HG02938 (cell line): ENCODE results near the gene CNDP1.

Experiments used
- ATAC-seq: cut with Tn5 transposase; IDR thresholded peaks from one replicate; pipeline ENCODE4 v1.9.1; 2021; ENCODE audit warnings: mild to moderate bottlenecking, moderate library complexity; ENCODE audit not compliant: unreplicated experiment

CNDP1 gene

GRCh38 chr18:74623047-74623816 lies 88.9 kb downstream of the CNDP1 start:
- no peak for ATAC-seq

DNA sequence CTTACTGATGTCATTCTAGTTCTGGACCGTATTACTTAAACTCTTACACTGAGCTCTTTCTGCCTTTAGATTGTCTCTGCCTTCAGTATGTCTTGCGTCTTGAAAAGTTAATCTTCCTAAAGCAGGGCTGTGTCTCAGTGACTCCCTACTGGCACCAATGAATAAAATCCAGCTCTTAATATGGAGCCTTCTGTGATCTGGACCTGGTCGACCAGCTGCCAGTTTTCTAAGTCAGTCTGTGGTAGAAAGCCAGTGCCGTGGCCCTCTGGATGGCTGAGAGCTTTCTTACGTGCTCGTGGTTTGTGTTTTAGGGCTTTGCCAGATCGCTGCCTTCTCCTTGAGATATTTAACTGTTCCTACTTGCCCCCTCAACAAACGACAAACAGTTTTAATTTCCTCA lies 90.2 kb downstream of the CNDP1 start:
- ATAC-seq, result no peak

GRCh38 chr18:74625157-74625556 lies 90.9 kb downstream of the CNDP1 start:
- no peak for ATAC-seq

DNA sequence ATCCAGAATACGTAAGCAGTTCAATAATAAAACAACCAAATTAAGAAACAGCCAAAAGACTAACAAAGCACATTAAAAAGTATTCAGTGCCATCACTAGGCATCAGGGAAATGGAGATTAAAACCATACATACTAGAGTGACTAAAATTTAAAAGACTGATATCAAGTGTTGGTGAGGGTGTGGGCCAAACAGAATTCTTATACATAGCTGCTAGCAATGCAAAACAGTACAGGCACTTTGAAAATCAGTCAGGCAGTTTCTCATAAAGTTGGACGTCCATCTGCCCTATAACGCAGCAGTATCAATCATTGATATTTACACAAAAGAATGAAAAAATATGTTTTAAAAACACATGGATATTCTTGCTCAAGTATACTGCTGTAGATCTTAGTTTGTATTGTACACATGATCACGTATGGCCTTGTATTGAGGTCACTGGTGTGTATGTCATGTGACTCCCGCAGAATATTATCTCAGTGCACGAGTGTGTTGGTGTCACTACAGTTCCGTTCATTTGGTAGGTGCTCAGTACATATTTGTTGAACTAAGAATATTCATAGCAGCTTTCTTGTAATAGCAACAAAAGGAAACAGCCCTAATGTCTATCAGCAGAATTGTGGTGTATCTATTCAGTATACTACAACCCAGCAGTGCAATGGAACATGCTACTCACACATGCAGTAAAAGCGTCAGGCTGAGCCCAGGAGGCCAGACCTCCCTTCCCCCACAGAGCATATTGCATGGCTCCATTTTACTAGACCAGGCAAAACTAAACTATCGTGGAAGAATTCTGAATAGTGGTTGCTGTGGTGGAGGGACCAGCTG lies 92.0 kb downstream of the CNDP1 start:
- no peak for ATAC-seq

DNA sequence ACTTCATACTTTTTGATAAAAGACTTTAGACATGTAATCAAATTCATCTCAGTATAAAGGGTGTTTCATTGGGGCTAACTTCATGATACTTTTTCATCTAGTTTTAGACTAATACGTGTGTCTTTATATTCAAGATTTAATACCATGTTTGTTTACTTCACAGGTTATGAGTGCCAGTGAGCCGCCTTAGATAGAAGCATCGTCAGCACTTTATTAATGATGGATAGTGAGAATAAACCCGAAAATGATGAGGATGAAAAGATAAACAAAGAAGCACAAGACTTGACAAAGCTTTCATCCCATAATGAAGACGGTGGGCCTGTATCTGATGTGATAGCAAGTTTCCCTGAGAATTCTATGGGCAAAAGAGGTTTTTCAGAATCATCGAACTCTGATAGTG lies 96.5 kb downstream of the CNDP1 start:
- no peak for ATAC-seq

GRCh38 chr18:74631212-74631611 lies 96.9 kb downstream of the CNDP1 start:
- no peak for ATAC-seq

GRCh38 chr18:74631623-74632350 lies 97.5 kb downstream of the CNDP1 start:
- no peak for ATAC-seq

GRCh38 chr18:74632351-74632679 lies 98.0 kb downstream of the CNDP1 start:
- no peak for ATAC-seq

DNA sequence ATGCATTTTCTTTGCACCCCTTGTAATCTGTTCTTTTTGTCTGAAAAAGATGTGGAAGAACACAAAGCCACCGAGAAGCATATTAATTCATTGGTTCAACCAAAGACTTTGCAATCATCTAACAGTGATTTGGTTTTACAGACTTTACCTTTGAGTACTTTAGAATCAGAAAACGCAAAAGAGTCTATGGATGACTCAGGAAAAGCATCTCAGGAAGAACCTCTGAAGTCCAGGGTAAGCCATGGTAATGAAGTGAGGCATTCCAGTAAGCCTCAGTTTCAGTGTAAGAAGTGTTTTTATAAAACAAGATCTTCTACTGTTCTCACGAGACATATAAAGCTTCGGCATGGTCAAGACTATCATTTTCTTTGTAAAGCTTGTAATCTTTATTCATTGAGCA lies 98.6 kb downstream of the CNDP1 start:
- no peak for ATAC-seq

GRCh38 chr18:74633652-74634352 lies 99.5 kb downstream of the CNDP1 start:
- no peak for ATAC-seq

- no peak for ATAC-seq
Measured at GRCh38 chr18:74635224-74635975, 101.1 kb downstream of the CNDP1 start.
